CD1c-positive myeloid dendritic cell (primary cell): Measurements from ENCODE around the gene SMIM29.

ENCODE experiments used
- DNase-seq: peaks from one replicate; pipeline ENCODE4 v3.0.0-alpha.2; 2016; ENCODE audit errors: extremely low spot score

Gene SMIM29

GRCh38 chr6:34240329-34241248 lies 8.2 kb downstream of the SMIM29 start:
- DNase-seq, result no peak

GRCh38 chr6:34239893-34240292 lies 8.9 kb downstream of the SMIM29 start:
- no peak for DNase-seq

GRCh38 chr6:34239500-34239825 lies 9.3 kb downstream of the SMIM29 start:
- DNase-seq, result no peak

GRCh38 chr6:34238585-34239499 lies 10.0 kb downstream of the SMIM29 start:
- no peak for DNase-seq

- DNase-seq, result peak; percentile 68
Measured at GRCh38 chr6:34237722-34238584, 10.9 kb downstream of the SMIM29 start.

- no peak for DNase-seq
Measured at GRCh38 chr6:34237316-34237721, 11.5 kb downstream of the SMIM29 start.

GRCh38 chr6:34236443-34237315 lies 12.1 kb downstream of the SMIM29 start, which contains the start of gene HMGA1:
Gene HMGA1 (plus strand): TSS chr6:34236873. CDS start chr6:34240781, 3,908 bp downstream.
- peak; percentile 93 for DNase-seq

GRCh38 chr6:34236131-34236442 lies 12.7 kb downstream of the SMIM29 start:
- DNase-seq, result peak; percentile 67

- peak; percentile 86 for DNase-seq
Measured at GRCh38 chr6:34235307-34236130, 13.3 kb downstream of the SMIM29 start.

- DNase-seq, result no peak
Measured at GRCh38 chr6:34234667-34235306, 14.0 kb downstream of the SMIM29 start.

GRCh38 chr6:34233867-34234266 lies 14.9 kb downstream of the SMIM29 start:
- DNase-seq, result no peak

- no peak for DNase-seq
Measured at GRCh38 chr6:34232901-34233300, 15.9 kb downstream of the SMIM29 start.

GRCh38 chr6:34231566-34232336 lies 17.1 kb downstream of the SMIM29 start:
- DNase-seq, result no peak

GRCh38 chr6:34230653-34231371 lies 18.0 kb downstream of the SMIM29 start:
- DNase-seq, result peak; percentile 42

- DNase-seq, result no peak
Measured at GRCh38 chr6:34229877-34230276, 18.9 kb downstream of the SMIM29 start.

GRCh38 chr6:34227761-34228421 lies 20.9 kb downstream of the SMIM29 start:
- peak; percentile 35 for DNase-seq
